GM18511 (cell line): Measurements from ENCODE around the gene MAP2K4.
"Not testable (repeated sequence)": the region's sequence is repeated elsewhere in the genome, so short reads cannot be mapped to it uniquely, and the experiment has no call there.

ENCODE experiments used
- ATAC-seq: cut with Tn5 transposase; IDR thresholded peaks from one replicate; pipeline ENCODE4 v1.9.1; 2021; ENCODE audit warnings: mild to moderate bottlenecking, moderate library complexity; ENCODE audit not compliant: unreplicated experiment

The MAP2K4 gene

GRCh38 chr17:12020642-12021622 is at the start of gene MAP2K4:
Gene MAP2K4 (plus strand): TSS chr17:12020877. CDS start chr17:12020887, 10 bp downstream.
- ATAC-seq = peak; percentile 95

GRCh38 chr17:11972741-11973140 is 47.9 kb upstream of the MAP2K4 start:
- not testable (repeated sequence) for ATAC-seq

GRCh38 chr17:11979795-11980194 is 40.9 kb upstream of the MAP2K4 start:
- no peak for ATAC-seq

GRCh38 chr17:11980813-11981212 is 39.9 kb upstream of the MAP2K4 start:
- ATAC-seq = no peak

- ATAC-seq = no peak
Observed at GRCh38 chr17:11981862-11982261, 38.8 kb upstream of the MAP2K4 start.

GRCh38 chr17:11986179-11986941 is 34.3 kb upstream of the MAP2K4 start:
- ATAC-seq = no peak

- no peak for ATAC-seq
Observed at GRCh38 chr17:11986942-11987329, 33.7 kb upstream of the MAP2K4 start.

GRCh38 chr17:11990363-11990983 is 30.2 kb upstream of the MAP2K4 start:
- no peak for ATAC-seq

GRCh38 chr17:11991461-11991860 is 29.2 kb upstream of the MAP2K4 start:
- ATAC-seq = no peak

GRCh38 chr17:11996722-11997146 is 23.9 kb upstream of the MAP2K4 start:
- peak; percentile 54 for ATAC-seq

- ATAC-seq = peak; percentile 97
Observed at GRCh38 chr17:11997147-11997971, 23.3 kb upstream of the MAP2K4 start, which contains the start of gene ZNF18. Gene ZNF18 (minus strand): TSS chr17:11997475. CDS start chr17:11992829, 4,646 bp downstream.

GRCh38 chr17:11997972-11998233 is 22.8 kb upstream of the MAP2K4 start:
- ATAC-seq = no peak

- ATAC-seq = no peak
Observed at GRCh38 chr17:11999696-12000095, 21.0 kb upstream of the MAP2K4 start.

- no peak for ATAC-seq
Observed at GRCh38 chr17:12007466-12007865, 13.2 kb upstream of the MAP2K4 start.

GRCh38 chr17:12021623-12022140 is 1.0 kb downstream of the MAP2K4 start:
- no peak for ATAC-seq

GRCh38 chr17:12022310-12022709 is 1.6 kb downstream of the MAP2K4 start:
- ATAC-seq = no peak

GRCh38 chr17:12024327-12024726 is 3.6 kb downstream of the MAP2K4 start:
- ATAC-seq = no peak

- ATAC-seq = no peak
Observed at GRCh38 chr17:12027658-12028057, 7.0 kb downstream of the MAP2K4 start.

- no peak for ATAC-seq
Observed at GRCh38 chr17:12028611-12029010, 7.9 kb downstream of the MAP2K4 start.

GRCh38 chr17:12034538-12034937 is 13.9 kb downstream of the MAP2K4 start:
- no peak for ATAC-seq
